DOHH2 (cell line): ENCODE results near the gene GJB6.
"Not testable (repeated sequence)": the region's sequence is repeated elsewhere in the genome, so short reads cannot be mapped to it uniquely, and the experiment has no call there.

ENCODE experiments used
- H3F3A ChIP-seq: fragments of 200-600 bp; sonication (generic), shearing (Covaris generic); 2 replicates; pipeline ENCODE4 v1.6.0; 2016; ENCODE audit warnings: antibody characterized with exemption, mild to moderate bottlenecking; ENCODE audit not compliant: control insufficient read depth, insufficient read depth
- H3K27ac ChIP-seq: fragments of 200-600 bp; sonication (generic); 2 replicates; pipeline ENCODE4 v1.5.1; 2014; ENCODE audit warnings: low read depth, mild to moderate bottlenecking, low read length, moderate library complexity
- H3K27me3 ChIP-seq: fragments of 200-600 bp; sonication (generic); 2 replicates; pipeline ENCODE4 v1.6.1; 2014; ENCODE audit warnings: mild to moderate bottlenecking, low read length, mixed read lengths; ENCODE audit not compliant: control insufficient read depth
- H3K36me3 ChIP-seq: fragments of 200-600 bp; sonication (generic); 2 replicates; pipeline ENCODE4 v1.6.1; 2014; ENCODE audit warnings: mild to moderate bottlenecking, low read length, moderate library complexity, mixed read lengths; ENCODE audit not compliant: control insufficient read depth
- H3K4me1 ChIP-seq: fragments of 200-600 bp; sonication (generic); 2 replicates; pipeline ENCODE4 v1.6.1; 2014; ENCODE audit warnings: mild to moderate bottlenecking, low read length, mixed read lengths; ENCODE audit not compliant: control insufficient read depth
- H3K4me2 ChIP-seq: fragments of 200-600 bp; sonication (generic); 2 replicates; pipeline ENCODE4 v1.6.0; 2014; ENCODE audit warnings: mild to moderate bottlenecking, low read length, moderate library complexity
- H3K4me3 ChIP-seq: fragments of 200-600 bp; sonication (generic); 2 replicates; pipeline ENCODE4 v1.5.1; 2014; ENCODE audit warnings: mild to moderate bottlenecking, low read length, mixed read lengths
- H3K79me2 ChIP-seq: fragments of 200-600 bp; sonication (generic); 2 replicates; pipeline ENCODE4 v1.6.1; 2014; ENCODE audit warnings: mild to moderate bottlenecking, low read length, mixed read lengths; ENCODE audit not compliant: control insufficient read depth
- H3K9me2 ChIP-seq: fragments of 200-600 bp; sonication (generic); replicated peaks from 2 replicates; pipeline ENCODE4 v1.6.1; 2014; ENCODE audit warnings: mild to moderate bottlenecking, low read length, mixed read lengths; ENCODE audit not compliant: control insufficient read depth
- H3K9me3 ChIP-seq: fragments of 200-600 bp; sonication (generic); 2 replicates; pipeline ENCODE4 v1.6.1; 2014; ENCODE audit warnings: antibody characterized with exemption, low read length, mixed read lengths; ENCODE audit not compliant: control insufficient read depth, insufficient read depth
- H4K20me1 ChIP-seq: fragments of 200-600 bp; sonication (generic); 2 replicates; pipeline ENCODE4 v1.6.0; 2014; ENCODE audit warnings: low read depth, mild to moderate bottlenecking, antibody characterized with exemption, low read length, moderate library complexity; ENCODE audit not compliant: control insufficient read depth, insufficient read depth
- CTCF ChIP-seq: fragments of 200-600 bp; sonication (generic); IDR thresholded peaks from one replicate; pipeline ENCODE4 v1.5.1; 2014; ENCODE audit warnings: antibody characterized with exemption, mild to moderate bottlenecking, low read depth, low read length; ENCODE audit not compliant: poor library complexity, severe bottlenecking
- EZH2phosphoT487 ChIP-seq: fragments of 200-600 bp; sonication (generic); IDR thresholded peaks from 2 replicates; pipeline ENCODE4 v1.6.1; 2017; ENCODE audit warnings: borderline replicate concordance, mild to moderate bottlenecking, antibody characterized with exemption, low read length, moderate library complexity, mixed read lengths

Gene GJB6

GRCh38 chr13:20231839-20232555, at the start of gene GJB6:
Gene GJB6 (minus strand): TSS chr13:20232319. CDS start chr13:20223480, 8,839 bp downstream.
- H3K9me2 ChIP-seq, result no peaks in the 10 kb centered on the region
- H3K36me3 ChIP-seq, result no peaks in the 10 kb centered on the region
- TF ChIP-seq EZH2phosphoT487 (no peak), CTCF (no peak)
- no peaks in the 10 kb centered on the region for H3F3A ChIP-seq
- H3K27me3 ChIP-seq, result no peaks in the 10 kb centered on the region
- H3K27ac ChIP-seq, result no peak within 1 kb of the TSS
- H3K4me1 ChIP-seq, result no peaks in the 10 kb centered on the region
- H3K79me2 ChIP-seq, result no peaks in the 10 kb centered on the region
- no peak within 1 kb of the TSS for H3K4me2 ChIP-seq
- no peaks in the 10 kb centered on the region for H3K9me3 ChIP-seq
- no peaks in the 10 kb centered on the region for H4K20me1 ChIP-seq
- no peak within 1 kb of the TSS for H3K4me3 ChIP-seq

GRCh38 chr13:20276901-20277300, 44.8 kb upstream of the GJB6 start:
- H3K9me3 ChIP-seq, H3K79me2 ChIP-seq, H3K4me3 ChIP-seq, H3K4me2 ChIP-seq, H4K20me1 ChIP-seq, H3K27ac ChIP-seq, H3K9me2 ChIP-seq, H3K27me3 ChIP-seq, H3K36me3 ChIP-seq, H3F3A ChIP-seq, H3K4me1 ChIP-seq: not testable (repeated sequence)

- Histone ChIP-seq H3F3A (no peaks in the 10 kb centered on the region), H3K36me3 (no peaks in the 10 kb centered on the region), H3K4me1 (no peaks in the 10 kb centered on the region), H3K9me3 (no peaks in the 10 kb centered on the region), H3K27ac (no peak overlapping the region), H3K27me3 (no peaks in the 10 kb centered on the region), H3K79me2 (no peaks in the 10 kb centered on the region), H3K9me2 (no peaks in the 10 kb centered on the region), H3K4me3 (no peak overlapping the region), H3K4me2 (no peak overlapping the region), H4K20me1 (no peaks in the 10 kb centered on the region)
- TF ChIP-seq EZH2phosphoT487 (no peak), CTCF (no peak)
These were observed 42.3 kb upstream of the GJB6 start for GRCh38 chr13:20274466-20274865.

GRCh38 chr13:20272588-20273171, 40.6 kb upstream of the GJB6 start:
- H3F3A ChIP-seq, result no peaks in the 10 kb centered on the region
- H3K27me3 ChIP-seq, result no peaks in the 10 kb centered on the region
- no peak for TF ChIP-seq EZH2phosphoT487
- TF ChIP-seq CTCF, result no peak
- no peaks in the 10 kb centered on the region for H4K20me1 ChIP-seq
- H3K4me3 ChIP-seq, result no peak overlapping the region
- H3K36me3 ChIP-seq, result no peaks in the 10 kb centered on the region
- H3K27ac ChIP-seq, result no peak overlapping the region
- H3K9me2 ChIP-seq, result no peaks in the 10 kb centered on the region
- H3K4me1 ChIP-seq, result no peaks in the 10 kb centered on the region
- no peak overlapping the region for H3K4me2 ChIP-seq
- no peaks in the 10 kb centered on the region for H3K79me2 ChIP-seq
- no peaks in the 10 kb centered on the region for H3K9me3 ChIP-seq
